ENCODE data around the gene BTG2.
A peak's percentile ranks its signal among the peaks of the same experiment; 100 is the strongest.

Gene BTG2

DNA sequence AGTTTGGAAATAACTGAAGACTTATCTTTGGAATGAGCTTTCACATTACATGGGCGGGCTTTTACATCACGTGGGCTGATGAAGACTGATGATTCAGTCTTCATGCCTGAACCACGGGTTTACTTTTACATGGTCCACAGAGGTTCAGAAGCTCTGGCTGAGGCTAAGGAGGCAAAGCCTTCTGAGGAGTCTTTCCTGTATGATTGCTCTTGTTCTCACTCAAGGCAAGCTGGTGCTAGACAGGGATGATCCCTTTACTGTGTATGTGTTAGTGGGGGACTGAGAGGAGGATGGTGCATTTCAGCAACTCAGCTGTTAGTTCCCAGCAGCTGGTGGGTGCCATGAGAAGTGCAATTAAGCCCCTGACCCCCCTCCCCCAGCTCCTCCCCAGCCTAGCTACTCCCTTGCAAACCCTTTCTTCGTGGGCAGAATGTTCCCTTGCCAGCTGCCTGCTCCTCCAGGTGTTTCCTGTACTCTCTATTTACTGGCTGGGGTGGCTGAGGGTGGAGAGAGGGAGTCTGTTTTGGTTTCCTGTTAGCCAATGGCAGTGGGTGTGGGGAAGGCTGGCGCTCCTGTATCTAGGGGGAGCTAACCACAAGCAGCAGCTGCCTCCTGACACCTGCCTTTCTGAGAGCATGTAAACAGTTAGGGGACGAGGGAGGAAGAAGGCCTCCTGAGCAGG is 15.4 kb downstream of the BTG2 start:
- no peaks in the 10 kb centered on the region for H3K36me3 ChIP-seq (ENCODE audit: insufficient read depth, low read length)
- TF ChIP-seq EZH2phosphoT487 (IDR thresholded peaks at IDR 0.05; ENCODE audit: borderline replicate concordance) (no peak), CTCF (conservative IDR thresholded peaks at IDR 0.05; ENCODE audit: low read length) (no peak)
- peaks cover 94% of the 10 kb centered on the region for H3K4me1 ChIP-seq (ENCODE audit: insufficient read depth, low read length, poor library complexity, severe bottlenecking)
- peaks cover 12% of the 10 kb centered on the region; the same call in 1 of the 2 replicates for H3F3A ChIP-seq (ENCODE audit: low read depth)
- H3K9me3 ChIP-seq (ENCODE audit: insufficient read depth, low read depth, low read length), result no peaks in the 10 kb centered on the region
- peaks cover 36% of the 10 kb centered on the region for H3K79me2 ChIP-seq (ENCODE audit: insufficient read depth, low read length)
- H3K4me3 ChIP-seq (ENCODE audit: low read length, poor library complexity, severe bottlenecking), result peak overlapping the region; percentile 66
- no peak overlapping the region for H2AFZ ChIP-seq (ENCODE audit: low read length)
- no peaks in the 10 kb centered on the region for H3K9me2 ChIP-seq (replicated peaks; ENCODE audit: low read depth, low read length)
- H3K4me2 ChIP-seq (ENCODE audit: low read depth, low read length, poor library complexity, severe bottlenecking), result peak overlapping the region; percentile 93
- no peaks in the 10 kb centered on the region for H3K27me3 ChIP-seq (ENCODE audit: insufficient read depth, low read length, poor library complexity, severe bottlenecking)
- H3K9ac ChIP-seq (ENCODE audit: low read depth, low read length, poor library complexity, severe bottlenecking), result peak overlapping the region; percentile 93
- H4K20me1 ChIP-seq (ENCODE audit: insufficient read depth, low read length, poor library complexity, severe bottlenecking), result no peaks in the 10 kb centered on the region

DNA sequence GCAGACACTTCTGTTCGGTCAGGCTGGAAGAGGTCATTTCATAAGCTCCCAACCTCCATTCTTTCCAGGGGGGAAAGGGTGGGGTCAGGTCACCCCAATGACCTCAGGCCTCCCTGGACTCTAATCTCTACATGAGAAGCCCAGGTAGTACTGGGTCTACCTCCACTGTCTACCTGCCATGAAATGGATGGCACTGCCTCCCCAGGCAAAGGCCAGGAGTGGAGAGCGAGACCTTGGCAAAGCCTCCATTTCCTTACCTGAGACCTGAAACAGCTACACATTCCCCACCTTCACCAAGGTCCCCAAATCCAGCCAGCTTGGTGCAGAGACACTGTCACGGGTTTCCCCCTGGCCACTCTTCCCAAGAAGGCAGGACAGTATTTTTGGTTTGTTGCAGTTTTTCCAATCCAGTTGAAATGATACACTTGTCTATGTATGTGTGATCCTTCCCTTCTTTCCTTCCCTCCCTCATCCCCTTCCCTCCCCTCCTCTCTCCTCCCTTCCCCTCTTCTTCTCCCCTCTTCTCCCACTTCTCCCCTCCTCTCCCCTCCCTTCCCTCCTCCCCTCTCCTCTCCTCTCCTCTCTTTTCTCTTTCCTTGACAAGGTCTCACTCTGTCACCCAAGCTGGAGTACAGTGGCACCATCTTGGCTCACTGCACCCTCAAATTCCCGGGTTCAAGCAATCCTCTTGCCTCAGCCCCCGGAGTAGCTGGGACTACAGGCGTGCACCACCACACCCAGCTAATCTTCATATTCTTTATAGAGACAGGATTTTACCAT is 16.1 kb downstream of the BTG2 start:
- peaks cover 12% of the 10 kb centered on the region; the same call in 1 of the 2 replicates for H3F3A ChIP-seq (ENCODE audit: low read depth)
- H3K9me3 ChIP-seq (ENCODE audit: insufficient read depth, low read depth, low read length), result no peaks in the 10 kb centered on the region
- peak overlapping the region; percentile 93 for H3K4me2 ChIP-seq (ENCODE audit: low read depth, low read length, poor library complexity, severe bottlenecking)
- TF ChIP-seq CTCF (conservative IDR thresholded peaks at IDR 0.05; ENCODE audit: low read length), result no peak
- no peak for TF ChIP-seq EZH2phosphoT487 (IDR thresholded peaks at IDR 0.05; ENCODE audit: borderline replicate concordance)
- H3K27me3 ChIP-seq (ENCODE audit: insufficient read depth, low read length, poor library complexity, severe bottlenecking), result no peaks in the 10 kb centered on the region
- peaks cover 36% of the 10 kb centered on the region for H3K79me2 ChIP-seq (ENCODE audit: insufficient read depth, low read length)
- no peaks in the 10 kb centered on the region for H4K20me1 ChIP-seq (ENCODE audit: insufficient read depth, low read length, poor library complexity, severe bottlenecking)
- no peaks in the 10 kb centered on the region for H3K36me3 ChIP-seq (ENCODE audit: insufficient read depth, low read length)
- peak overlapping the region; percentile 66 for H3K4me3 ChIP-seq (ENCODE audit: low read length, poor library complexity, severe bottlenecking)
- H3K9ac ChIP-seq (ENCODE audit: low read depth, low read length, poor library complexity, severe bottlenecking), result peak overlapping the region; percentile 93
- H3K4me1 ChIP-seq (ENCODE audit: insufficient read depth, low read length, poor library complexity, severe bottlenecking), result peaks cover 96% of the 10 kb centered on the region
- no peaks in the 10 kb centered on the region for H3K9me2 ChIP-seq (replicated peaks; ENCODE audit: low read depth, low read length)
- no peak overlapping the region for H2AFZ ChIP-seq (ENCODE audit: low read length)

GRCh38 chr1:203322500-203323179 is 17.3 kb downstream of the BTG2 start:
- Histone ChIP-seq H3K9ac (ENCODE audit: low read depth, low read length, poor library complexity, severe bottlenecking) (peak overlapping the region; percentile 93), H3K4me1 (ENCODE audit: insufficient read depth, low read length, poor library complexity, severe bottlenecking) (peaks cover 93% of the 10 kb centered on the region), H3K4me3 (ENCODE audit: low read length, poor library complexity, severe bottlenecking) (no peak overlapping the region), H3K27me3 (ENCODE audit: insufficient read depth, low read length, poor library complexity, severe bottlenecking) (no peaks in the 10 kb centered on the region), H2AFZ (ENCODE audit: low read length) (no peak overlapping the region), H3K36me3 (ENCODE audit: insufficient read depth, low read length) (no peaks in the 10 kb centered on the region), H3F3A (ENCODE audit: low read depth) (peaks cover 12% of the 10 kb centered on the region; the same call in 1 of the 2 replicates), H4K20me1 (ENCODE audit: insufficient read depth, low read length, poor library complexity, severe bottlenecking) (no peaks in the 10 kb centered on the region), H3K4me2 (ENCODE audit: low read depth, low read length, poor library complexity, severe bottlenecking) (peak overlapping the region; percentile 93), H3K9me3 (ENCODE audit: insufficient read depth, low read depth, low read length) (no peaks in the 10 kb centered on the region), H3K9me2 (replicated peaks; ENCODE audit: low read depth, low read length) (no peaks in the 10 kb centered on the region), H3K79me2 (ENCODE audit: insufficient read depth, low read length) (peaks cover 36% of the 10 kb centered on the region)
- TF ChIP-seq CTCF (conservative IDR thresholded peaks at IDR 0.05; ENCODE audit: low read length) (no peak), EZH2phosphoT487 (IDR thresholded peaks at IDR 0.05; ENCODE audit: borderline replicate concordance) (no peak)

All from Loucy (cell line).